ENCODE results near the gene SPACA7.

DNA sequence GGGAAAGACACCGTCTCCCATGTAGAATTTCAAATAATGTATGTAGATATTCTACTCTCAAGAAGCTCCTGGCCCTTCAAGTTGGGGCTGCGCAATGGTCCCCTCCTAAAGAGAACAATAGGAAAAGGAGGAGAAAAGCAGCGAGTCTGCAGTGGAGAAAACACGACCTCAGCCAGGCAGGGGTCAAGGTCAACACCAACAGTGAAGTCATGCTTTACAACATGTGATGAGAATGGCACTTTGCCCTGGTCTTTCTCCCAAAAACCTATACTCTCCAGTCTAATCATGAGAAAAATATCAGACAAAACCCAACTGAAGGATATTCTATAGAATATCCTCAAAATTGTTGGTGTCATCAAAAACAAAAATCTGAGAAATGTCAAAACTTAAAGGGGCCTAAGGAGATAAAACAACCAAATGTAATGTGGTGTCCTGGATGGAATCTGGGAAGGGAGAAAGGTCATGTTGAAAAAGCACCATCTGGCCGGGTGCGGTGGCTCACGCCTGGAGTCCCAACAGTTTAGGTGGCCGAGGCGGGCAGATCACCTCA is 101.0 kb downstream of the SPACA7 start:
- TF ChIP-seq, protein P1, sequence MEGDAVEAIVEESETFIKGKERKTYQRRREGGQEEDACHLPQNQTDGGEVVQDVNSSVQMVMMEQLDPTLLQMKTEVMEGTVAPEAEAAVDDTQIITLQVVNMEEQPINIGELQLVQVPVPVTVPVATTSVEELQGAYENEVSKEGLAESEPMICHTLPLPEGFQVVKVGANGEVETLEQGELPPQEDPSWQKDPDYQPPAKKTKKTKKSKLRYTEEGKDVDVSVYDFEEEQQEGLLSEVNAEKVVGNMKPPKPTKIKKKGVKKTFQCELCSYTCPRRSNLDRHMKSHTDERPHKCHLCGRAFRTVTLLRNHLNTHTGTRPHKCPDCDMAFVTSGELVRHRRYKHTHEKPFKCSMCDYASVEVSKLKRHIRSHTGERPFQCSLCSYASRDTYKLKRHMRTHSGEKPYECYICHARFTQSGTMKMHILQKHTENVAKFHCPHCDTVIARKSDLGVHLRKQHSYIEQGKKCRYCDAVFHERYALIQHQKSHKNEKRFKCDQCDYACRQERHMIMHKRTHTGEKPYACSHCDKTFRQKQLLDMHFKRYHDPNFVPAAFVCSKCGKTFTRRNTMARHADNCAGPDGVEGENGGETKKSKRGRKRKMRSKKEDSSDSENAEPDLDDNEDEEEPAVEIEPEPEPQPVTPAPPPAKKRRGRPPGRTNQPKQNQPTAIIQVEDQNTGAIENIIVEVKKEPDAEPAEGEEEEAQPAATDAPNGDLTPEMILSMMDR (conservative IDR thresholded peaks at IDR 0.05; ENCODE audit: low read length): no peak
- TF ChIP-seq EZH2phosphoT487 (IDR thresholded peaks at IDR 0.05; ENCODE audit: borderline replicate concordance): no peak
